K562 (cell line): ENCODE measurements around the gene PTPN18. TPM values are rescaled to one million over a fixed set of nuclear protein-coding genes. Genes with fewer than 3 reads are reported as not detected.

Experiments used
- FOXK1 ChIP-seq: sonication (generic); formaldehyde crosslinking; IDR thresholded peaks from 2 replicates; pipeline ENCODE4 v1.8.0; 2022; ENCODE audit warnings: missing genetic modification reagents, mild to moderate bottlenecking, borderline replicate concordance
- PTBP1 ChIP-seq: fragments of 200-400 bp; formaldehyde crosslinking; IDR thresholded peaks from 2 replicates; pipeline ENCODE4 v1.6.1; 2017; ENCODE audit warnings: low read depth, low read length
- RBM17 ChIP-seq: fragments of 200-400 bp; formaldehyde crosslinking; IDR thresholded peaks from 2 replicates; pipeline ENCODE4 v1.6.1; 2017; ENCODE audit warnings: low read depth, mild to moderate bottlenecking, low read length, borderline replicate concordance
- TSC22D4 ChIP-seq: fragments of 450-650 bp; IDR thresholded peaks from 2 replicates; pipeline ENCODE4 v1.6.1; 2016; ENCODE audit warnings: missing genetic modification characterization, missing biosample characterization, control low read depth
- ZNF766 ChIP-seq: fragments of 200-800 bp; sonication (Bioruptor generic); conservative IDR thresholded peaks from 2 replicates; pipeline ENCODE4 v1.6.1; 2016; ENCODE audit warnings: missing genetic modification characterization, missing compliant biosample characterization
- polyA plus RNA-seq, 8 experiments: library from polyadenylated mRNA; depleted of rRNA in 4 of 8; stranded (reverse) in 5 of 8; unstranded in 3 of 8; fragments of >200 nt; fragmentation: Nextera tagmentation in 2 of 8; fragmentation: Illumina TruSeq in 1 of 8; extraction: Ambion mirVana in 2 of 8; extraction: Trizol in 1 of 8; gene quantifications; 2 replicates each; pipeline versions ENCODE4 v1.2.1 to v1.2.3, GENCODE V29; 2011 to 2014; ENCODE audit warnings: inconsistent platforms in 1 of 8, missing spikeins in 1 of 8
- total RNA-seq, 7 experiments: library from RNA; depleted of rRNA in 6 of 7; stranded (reverse); fragments of >200 nt in 6 of 7; fragmentation: Illumina TruSeq in 2 of 7; extraction: Trizol in 2 of 7; gene quantifications; 2 replicates each; pipeline versions ENCODE4 v1.2.1 to v1.2.3, GENCODE V29; 2011 to 2021; ENCODE audit warnings: low replicate concordance in 1 of 7
- TF ChIP-seq, protein P1 (sequence below): fragments of 450-650 bp; IDR thresholded peaks from 2 replicates; pipeline ENCODE4 v1.6.1; 2016; ENCODE audit warnings: mild to moderate bottlenecking, moderate library complexity
- TF ChIP-seq, protein P2 (sequence below): fragments of 150-350 bp; conservative IDR thresholded peaks from 2 replicates; pipeline ENCODE4 v1.6.1; 2014; ENCODE audit warnings: low read length
- TF ChIP-seq, protein P3 (sequence below): sonication (generic); formaldehyde crosslinking; IDR thresholded peaks from 2 replicates; pipeline ENCODE4 v1.9.0; 2022; ENCODE audit warnings: mild to moderate bottlenecking, missing genetic modification reagents
- TF ChIP-seq, protein P4 (sequence below): fragments of 250-450 bp; sonication (Bioruptor Pico); IDR thresholded peaks from 2 replicates; pipeline ENCODE4 v1.5.0; 2020; ENCODE audit warnings: mild to moderate bottlenecking

PTPN18 gene
- total and polyA plus RNA-seq, 9 of the 15 experiments (the other 6 are each of a cell fraction or from before 2014, with no cell fraction given): 11.6 to 90.7 (median 49.6) TPM

DNA sequence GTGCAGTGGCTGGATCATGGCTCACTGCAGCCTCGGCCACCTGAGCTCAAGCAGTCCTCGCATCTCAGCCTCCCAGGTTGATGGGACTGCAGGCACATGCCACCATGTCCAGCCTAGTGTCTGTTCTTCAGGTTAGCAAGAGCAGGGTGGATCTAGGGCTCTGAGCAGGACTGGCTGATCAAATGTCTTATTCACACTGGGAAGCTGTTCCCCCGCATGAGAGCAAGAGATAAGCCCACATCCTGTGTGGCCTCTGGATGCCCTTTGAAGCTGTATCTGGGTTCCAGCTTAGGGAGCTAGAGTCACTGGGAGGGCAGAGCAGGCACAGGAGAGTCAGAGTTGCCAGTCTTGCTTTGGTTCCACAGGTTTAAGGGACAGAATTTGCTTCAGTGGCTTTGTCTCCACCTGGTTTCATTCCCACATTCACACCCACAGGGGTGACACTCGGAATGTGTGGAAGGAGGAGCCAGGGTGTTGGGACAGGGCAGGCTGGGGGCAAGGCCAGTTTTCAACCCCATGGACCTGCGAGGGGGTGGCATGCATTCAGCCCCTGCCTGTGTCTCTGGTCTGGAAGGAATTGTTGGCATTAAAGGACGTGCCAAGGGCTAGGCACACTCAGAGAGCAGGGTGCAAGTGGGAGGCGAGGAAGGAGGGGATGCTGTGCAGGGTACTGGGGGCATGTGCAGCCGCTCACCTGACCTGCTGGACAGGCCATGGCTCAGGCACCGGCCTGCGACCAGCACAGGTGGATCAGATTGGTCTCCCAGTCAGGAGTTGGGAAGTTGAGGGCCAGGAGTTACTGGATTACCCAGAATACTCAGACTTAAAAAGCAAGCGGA is 24.5 kb downstream of the PTPN18 start (continued):
- TF ChIP-seq, protein P1, sequence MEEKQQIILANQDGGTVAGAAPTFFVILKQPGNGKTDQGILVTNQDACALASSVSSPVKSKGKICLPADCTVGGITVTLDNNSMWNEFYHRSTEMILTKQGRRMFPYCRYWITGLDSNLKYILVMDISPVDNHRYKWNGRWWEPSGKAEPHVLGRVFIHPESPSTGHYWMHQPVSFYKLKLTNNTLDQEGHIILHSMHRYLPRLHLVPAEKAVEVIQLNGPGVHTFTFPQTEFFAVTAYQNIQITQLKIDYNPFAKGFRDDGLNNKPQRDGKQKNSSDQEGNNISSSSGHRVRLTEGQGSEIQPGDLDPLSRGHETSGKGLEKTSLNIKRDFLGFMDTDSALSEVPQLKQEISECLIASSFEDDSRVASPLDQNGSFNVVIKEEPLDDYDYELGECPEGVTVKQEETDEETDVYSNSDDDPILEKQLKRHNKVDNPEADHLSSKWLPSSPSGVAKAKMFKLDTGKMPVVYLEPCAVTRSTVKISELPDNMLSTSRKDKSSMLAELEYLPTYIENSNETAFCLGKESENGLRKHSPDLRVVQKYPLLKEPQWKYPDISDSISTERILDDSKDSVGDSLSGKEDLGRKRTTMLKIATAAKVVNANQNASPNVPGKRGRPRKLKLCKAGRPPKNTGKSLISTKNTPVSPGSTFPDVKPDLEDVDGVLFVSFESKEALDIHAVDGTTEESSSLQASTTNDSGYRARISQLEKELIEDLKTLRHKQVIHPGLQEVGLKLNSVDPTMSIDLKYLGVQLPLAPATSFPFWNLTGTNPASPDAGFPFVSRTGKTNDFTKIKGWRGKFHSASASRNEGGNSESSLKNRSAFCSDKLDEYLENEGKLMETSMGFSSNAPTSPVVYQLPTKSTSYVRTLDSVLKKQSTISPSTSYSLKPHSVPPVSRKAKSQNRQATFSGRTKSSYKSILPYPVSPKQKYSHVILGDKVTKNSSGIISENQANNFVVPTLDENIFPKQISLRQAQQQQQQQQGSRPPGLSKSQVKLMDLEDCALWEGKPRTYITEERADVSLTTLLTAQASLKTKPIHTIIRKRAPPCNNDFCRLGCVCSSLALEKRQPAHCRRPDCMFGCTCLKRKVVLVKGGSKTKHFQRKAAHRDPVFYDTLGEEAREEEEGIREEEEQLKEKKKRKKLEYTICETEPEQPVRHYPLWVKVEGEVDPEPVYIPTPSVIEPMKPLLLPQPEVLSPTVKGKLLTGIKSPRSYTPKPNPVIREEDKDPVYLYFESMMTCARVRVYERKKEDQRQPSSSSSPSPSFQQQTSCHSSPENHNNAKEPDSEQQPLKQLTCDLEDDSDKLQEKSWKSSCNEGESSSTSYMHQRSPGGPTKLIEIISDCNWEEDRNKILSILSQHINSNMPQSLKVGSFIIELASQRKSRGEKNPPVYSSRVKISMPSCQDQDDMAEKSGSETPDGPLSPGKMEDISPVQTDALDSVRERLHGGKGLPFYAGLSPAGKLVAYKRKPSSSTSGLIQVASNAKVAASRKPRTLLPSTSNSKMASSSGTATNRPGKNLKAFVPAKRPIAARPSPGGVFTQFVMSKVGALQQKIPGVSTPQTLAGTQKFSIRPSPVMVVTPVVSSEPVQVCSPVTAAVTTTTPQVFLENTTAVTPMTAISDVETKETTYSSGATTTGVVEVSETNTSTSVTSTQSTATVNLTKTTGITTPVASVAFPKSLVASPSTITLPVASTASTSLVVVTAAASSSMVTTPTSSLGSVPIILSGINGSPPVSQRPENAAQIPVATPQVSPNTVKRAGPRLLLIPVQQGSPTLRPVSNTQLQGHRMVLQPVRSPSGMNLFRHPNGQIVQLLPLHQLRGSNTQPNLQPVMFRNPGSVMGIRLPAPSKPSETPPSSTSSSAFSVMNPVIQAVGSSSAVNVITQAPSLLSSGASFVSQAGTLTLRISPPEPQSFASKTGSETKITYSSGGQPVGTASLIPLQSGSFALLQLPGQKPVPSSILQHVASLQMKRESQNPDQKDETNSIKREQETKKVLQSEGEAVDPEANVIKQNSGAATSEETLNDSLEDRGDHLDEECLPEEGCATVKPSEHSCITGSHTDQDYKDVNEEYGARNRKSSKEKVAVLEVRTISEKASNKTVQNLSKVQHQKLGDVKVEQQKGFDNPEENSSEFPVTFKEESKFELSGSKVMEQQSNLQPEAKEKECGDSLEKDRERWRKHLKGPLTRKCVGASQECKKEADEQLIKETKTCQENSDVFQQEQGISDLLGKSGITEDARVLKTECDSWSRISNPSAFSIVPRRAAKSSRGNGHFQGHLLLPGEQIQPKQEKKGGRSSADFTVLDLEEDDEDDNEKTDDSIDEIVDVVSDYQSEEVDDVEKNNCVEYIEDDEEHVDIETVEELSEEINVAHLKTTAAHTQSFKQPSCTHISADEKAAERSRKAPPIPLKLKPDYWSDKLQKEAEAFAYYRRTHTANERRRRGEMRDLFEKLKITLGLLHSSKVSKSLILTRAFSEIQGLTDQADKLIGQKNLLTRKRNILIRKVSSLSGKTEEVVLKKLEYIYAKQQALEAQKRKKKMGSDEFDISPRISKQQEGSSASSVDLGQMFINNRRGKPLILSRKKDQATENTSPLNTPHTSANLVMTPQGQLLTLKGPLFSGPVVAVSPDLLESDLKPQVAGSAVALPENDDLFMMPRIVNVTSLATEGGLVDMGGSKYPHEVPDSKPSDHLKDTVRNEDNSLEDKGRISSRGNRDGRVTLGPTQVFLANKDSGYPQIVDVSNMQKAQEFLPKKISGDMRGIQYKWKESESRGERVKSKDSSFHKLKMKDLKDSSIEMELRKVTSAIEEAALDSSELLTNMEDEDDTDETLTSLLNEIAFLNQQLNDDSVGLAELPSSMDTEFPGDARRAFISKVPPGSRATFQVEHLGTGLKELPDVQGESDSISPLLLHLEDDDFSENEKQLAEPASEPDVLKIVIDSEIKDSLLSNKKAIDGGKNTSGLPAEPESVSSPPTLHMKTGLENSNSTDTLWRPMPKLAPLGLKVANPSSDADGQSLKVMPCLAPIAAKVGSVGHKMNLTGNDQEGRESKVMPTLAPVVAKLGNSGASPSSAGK: peak; percentile 76
- TF ChIP-seq, protein P2, sequence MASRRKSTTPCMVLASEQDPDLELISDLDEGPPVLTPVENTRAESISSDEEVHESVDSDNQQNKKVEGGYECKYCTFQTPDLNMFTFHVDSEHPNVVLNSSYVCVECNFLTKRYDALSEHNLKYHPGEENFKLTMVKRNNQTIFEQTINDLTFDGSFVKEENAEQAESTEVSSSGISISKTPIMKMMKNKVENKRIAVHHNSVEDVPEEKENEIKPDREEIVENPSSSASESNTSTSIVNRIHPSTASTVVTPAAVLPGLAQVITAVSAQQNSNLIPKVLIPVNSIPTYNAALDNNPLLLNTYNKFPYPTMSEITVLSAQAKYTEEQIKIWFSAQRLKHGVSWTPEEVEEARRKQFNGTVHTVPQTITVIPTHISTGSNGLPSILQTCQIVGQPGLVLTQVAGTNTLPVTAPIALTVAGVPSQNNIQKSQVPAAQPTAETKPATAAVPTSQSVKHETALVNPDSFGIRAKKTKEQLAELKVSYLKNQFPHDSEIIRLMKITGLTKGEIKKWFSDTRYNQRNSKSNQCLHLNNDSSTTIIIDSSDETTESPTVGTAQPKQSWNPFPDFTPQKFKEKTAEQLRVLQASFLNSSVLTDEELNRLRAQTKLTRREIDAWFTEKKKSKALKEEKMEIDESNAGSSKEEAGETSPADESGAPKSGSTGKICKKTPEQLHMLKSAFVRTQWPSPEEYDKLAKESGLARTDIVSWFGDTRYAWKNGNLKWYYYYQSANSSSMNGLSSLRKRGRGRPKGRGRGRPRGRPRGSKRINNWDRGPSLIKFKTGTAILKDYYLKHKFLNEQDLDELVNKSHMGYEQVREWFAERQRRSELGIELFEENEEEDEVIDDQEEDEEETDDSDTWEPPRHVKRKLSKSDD: no peak
- TF ChIP-seq, protein P3, sequence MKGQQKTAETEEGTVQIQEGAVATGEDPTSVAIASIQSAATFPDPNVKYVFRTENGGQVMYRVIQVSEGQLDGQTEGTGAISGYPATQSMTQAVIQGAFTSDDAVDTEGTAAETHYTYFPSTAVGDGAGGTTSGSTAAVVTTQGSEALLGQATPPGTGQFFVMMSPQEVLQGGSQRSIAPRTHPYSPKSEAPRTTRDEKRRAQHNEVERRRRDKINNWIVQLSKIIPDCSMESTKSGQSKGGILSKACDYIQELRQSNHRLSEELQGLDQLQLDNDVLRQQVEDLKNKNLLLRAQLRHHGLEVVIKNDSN (CRISPR knock-in tag): no peak
- TF ChIP-seq ZNF766: peak; percentile 59; the same call in 1 of the 2 replicates
- no peak for TF ChIP-seq PTBP1
- TF ChIP-seq RBM17: no peak
- TF ChIP-seq TSC22D4 (tag): no peak
- TF ChIP-seq, protein P4, sequence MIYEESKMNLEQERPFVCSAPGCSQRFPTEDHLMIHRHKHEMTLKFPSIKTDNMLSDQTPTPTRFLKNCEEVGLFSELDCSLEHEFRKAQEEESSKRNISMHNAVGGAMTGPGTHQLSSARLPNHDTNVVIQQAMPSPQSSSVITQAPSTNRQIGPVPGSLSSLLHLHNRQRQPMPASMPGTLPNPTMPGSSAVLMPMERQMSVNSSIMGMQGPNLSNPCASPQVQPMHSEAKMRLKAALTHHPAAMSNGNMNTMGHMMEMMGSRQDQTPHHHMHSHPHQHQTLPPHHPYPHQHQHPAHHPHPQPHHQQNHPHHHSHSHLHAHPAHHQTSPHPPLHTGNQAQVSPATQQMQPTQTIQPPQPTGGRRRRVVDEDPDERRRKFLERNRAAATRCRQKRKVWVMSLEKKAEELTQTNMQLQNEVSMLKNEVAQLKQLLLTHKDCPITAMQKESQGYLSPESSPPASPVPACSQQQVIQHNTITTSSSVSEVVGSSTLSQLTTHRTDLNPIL (CRISPR knock-in tag): no peak
- no peak for TF ChIP-seq FOXK1 (CRISPR knock-in tag)
